Stimulated activated CD8-positive, alpha-beta memory T cell treated with anti-CD3 and anti-CD28 coated beads, Interleukin-12 subunit alpha, Interleukin-12 subunit beta, amount 100 ng/mL, for 1 hour (primary cell): Measurements from ENCODE around the gene GSTCD.
"Not testable (repeated sequence)": the region's sequence is repeated elsewhere in the genome, so short reads cannot be mapped to it uniquely, and the experiment has no call there.

ENCODE experiments used
- DNase-seq: peaks from one replicate; pipeline ENCODE4 v3.0.0-alpha.2; 2020; ENCODE audit warnings: low read depth

The GSTCD gene

DNA sequence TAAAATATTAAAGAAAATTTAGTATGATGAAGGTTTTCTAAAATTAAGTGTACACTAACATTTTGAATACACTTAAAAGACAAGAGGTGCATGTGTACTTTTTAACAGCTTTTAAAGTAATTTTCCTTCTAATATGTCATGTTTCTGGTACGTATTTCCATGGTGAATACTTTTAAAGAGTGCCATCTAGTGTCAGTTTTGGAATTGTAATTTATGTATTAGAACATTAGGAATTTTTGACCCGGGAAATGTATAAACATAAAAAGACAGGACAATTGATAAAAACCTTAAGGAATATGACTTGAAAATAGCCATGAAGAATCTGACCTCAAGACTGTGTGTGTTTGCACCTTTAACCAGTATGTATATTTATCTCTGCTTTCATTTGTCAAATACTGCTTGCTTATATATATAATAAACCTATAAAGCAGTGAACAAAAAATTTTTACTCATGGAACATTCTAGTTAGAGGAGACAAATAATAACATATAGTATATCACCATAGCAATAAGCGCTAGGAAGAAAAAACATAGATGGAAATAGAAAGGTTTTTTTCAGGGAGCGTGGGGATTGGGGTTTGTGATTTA, 7.2 kb downstream of the GSTCD start:
- DNase-seq, result no peak

DNA sequence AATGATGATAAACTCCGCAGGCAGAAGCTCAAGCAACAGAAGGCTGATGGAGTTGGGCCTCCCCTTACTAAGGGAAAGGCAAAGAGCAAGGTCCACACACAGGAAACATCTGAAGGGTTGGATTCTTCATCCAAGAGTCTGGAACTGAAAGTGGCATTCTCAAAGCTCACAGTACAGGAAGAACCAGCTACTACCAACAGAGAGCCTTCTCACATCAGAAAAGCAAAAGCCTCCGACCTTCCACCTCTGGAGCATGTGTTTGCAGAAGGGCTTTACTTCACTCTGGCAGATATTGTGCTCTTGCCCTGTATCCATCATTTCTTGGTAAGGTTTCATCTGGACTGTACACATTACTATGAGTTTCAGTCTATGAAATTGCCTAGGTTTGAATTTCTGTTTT, 10.6 kb downstream of the GSTCD start:
- DNase-seq, result no peak

DNA sequence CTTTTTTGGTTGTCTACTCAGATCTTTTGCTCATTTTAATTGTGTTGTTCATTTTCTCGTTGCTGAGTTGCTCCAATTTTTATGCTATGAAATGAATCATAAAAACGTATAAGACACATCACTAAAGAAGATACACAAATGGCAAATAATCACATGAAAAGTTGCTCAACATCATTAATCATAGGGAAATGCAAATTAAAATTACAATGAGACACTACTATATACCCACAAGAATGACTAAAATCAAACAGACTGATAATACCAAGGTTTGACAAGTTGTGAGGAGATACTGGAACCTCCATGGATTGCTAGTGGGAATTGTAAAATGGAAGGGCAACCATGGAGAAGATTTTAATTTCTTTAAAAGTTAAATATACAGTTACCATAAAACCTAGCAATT, 17.0 kb downstream of the GSTCD start:
- no peak for DNase-seq

DNA sequence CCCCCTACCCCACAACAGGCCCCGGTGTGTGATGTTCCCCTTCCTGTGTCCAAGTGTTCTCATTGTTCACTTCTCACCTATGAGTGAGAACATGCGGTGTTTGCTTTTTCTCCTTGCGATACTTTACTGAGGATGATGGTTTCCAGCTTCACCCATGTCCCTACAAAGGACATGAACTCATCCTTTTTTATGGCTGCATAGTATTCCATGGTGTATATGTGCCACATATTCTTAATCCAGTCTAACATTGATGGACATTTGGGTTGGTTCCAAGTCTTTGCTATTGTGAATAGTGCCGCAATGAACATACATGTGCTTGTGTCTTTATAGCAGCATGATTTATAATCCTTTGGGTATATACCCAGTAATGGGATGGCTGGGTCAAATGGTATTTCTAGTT, 21.3 kb downstream of the GSTCD start:
- not testable (repeated sequence) for DNase-seq

DNA sequence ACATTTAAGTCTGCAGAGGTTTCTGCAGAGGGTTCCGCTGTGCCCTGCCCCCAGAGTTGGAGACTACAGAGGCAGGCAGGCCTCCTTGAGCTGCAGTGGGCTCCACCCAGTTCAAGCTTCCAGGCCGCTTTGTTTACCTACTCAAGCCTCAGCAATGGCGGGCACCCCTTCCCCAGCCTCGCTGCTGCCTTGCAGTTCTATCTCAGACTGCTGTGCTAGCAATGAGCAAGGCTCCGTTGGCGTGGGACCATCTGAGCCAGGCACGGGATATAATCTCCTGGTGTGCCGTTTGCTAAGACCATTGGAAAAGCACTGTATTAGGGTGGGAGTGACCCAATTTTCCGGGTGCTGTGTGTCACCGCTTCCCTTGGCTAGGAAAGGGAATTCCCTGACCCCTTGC, 26.6 kb downstream of the GSTCD start:
- not testable (repeated sequence) for DNase-seq

DNA sequence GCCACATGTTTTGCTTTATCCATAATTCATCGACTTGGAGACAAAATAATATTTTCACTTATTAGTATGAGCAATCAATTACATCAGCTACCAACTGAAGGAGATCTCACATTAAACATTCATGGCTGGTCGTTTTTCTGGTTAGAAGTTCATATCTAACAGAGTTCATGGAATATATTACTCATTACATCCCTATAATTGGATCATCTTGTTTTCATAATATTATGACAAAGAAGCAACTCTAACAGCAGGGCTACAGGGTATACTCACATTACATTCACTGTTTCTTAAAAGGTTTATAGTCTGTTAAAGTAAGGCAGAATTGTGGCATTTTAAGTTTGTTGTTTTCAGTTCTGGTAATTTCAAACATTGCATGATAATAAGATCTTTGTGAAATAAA, 33.0 kb downstream of the GSTCD start:
- no peak for DNase-seq

DNA sequence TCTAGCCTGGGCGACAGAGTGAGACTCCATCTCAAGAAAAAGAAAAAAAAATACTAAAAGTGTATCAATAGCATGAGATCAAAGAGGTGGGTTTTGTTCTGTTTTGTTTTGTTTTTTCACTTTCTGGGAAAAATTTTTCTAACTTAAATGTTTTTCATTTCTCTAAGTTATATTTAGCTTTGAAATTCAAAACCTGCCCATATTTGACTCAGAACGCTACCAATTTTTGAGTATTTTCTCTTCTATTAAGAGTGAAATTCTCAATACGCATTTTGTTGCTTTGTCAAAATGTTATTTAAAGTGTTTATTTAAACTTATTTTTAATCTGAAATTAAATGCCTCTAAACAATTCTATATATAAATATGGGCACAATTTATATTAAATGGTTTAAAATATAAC, 39.6 kb downstream of the GSTCD start:
- DNase-seq, result no peak

DNA sequence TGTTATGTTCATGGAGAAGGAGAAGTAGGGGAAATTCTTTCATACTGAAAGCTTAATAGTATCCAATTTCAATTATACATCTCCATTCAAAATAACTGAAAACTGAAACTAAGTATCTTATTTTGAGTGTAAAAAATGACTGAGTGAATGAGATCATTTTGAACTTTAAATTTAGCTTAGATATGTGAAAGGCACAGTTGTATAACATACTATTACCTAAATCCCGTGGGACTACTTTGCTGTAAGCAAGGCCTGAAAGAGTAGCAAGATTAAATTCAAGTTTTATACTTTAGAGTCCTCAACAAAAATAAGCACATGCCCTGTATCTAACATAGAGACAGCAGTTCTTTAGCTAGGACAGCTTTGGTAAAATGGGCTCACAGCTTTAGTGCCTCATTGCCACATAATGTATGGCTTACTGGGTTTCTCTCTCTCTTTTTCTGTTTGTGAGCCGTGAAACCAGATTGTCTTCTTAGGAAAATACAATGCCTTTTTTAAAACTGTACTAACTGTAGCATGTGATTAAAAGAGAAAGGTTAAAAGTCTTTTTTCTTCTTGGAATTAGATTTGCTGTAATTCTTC, 43.2 kb downstream of the GSTCD start:
- DNase-seq, result no peak

DNA sequence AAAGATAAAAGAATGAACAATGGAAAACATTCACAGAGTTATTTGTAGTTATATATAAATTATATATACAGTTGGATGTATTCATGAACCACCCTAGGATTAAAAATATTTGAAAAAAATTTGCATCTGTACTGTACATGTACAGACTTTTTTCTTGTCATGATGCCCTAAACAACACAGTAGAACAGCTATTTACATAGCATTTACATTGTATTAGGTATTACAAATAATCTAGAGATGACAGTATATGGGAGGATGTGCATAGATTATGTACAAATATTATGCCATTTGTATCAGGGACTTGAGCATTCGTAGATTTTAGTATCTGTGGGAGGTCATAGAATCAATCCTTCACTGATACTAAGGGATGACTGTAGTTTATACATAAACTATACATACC, 44.8 kb downstream of the GSTCD start:
- DNase-seq, result no peak

DNA sequence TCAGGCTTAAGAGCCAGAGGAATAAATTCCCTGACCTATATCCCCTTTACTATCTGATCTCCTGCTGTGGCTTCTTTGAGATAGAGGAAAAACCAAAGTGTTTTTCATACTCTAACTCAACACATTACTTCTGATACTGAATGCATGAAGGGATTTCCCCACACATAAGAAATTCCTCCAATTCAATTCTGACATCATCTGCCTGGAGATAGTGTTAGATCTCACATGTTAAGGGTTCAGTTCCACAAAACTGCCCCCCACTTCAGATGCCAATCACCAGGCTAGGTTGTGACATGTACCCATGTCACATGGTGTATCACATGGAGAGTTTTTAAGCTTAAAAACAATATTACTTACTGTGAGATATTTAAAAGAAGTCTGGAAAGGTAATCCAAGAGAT, 46.8 kb downstream of the GSTCD start:
- DNase-seq, result no peak

DNA sequence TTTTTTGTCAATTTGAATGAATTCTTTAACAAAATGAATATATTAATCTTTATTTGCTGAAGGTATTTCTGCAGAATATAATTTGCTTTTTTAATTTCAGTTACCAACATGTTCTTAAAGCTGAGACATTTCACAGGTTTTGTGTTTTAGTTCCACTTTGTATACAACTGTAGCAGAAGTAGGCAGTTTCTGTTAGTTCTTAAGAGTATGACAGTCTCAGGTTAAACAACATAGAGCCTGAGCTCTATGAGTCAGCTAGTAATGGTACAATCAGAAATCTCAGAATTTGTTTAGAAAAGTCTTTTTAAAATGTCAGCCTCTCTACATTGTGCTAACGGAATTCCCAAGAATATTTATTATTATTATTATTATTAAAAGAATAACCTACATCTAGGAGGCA, 50.4 kb downstream of the GSTCD start:
- DNase-seq, result no peak

DNA sequence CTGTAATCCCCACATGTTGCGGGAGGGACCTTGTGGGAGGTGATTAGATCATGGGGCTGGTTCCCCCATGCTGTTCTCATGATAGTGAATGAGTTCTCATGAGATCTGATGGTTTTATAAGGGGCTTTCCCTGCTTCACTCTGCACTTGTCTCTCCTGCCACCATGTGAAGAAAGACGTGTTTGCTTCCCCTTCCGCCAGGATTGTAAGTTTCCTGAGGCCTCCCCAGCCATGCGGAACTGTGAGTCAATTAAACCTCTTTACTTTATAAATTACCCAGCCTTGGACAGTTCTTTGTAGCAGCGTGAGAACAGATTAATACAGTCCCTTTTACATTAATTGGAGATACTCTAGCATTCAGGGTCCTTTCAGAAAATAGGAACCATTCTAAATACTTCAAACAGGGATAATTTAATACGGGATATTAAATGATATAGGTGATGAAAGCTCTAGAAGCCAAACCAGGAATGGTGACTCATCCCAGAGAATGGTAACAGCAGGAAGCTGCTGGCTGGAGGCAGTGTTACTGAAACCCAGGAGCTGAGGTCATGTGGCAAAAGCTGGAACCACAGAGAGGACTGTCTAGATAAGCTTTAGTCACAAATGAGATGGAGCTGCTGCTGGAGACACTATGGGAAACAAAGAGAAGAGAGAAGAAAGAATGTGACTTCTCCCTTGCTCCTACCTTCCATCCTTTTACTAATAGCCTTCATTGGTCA, 57.3 kb downstream of the GSTCD start:
- no peak for DNase-seq

DNA sequence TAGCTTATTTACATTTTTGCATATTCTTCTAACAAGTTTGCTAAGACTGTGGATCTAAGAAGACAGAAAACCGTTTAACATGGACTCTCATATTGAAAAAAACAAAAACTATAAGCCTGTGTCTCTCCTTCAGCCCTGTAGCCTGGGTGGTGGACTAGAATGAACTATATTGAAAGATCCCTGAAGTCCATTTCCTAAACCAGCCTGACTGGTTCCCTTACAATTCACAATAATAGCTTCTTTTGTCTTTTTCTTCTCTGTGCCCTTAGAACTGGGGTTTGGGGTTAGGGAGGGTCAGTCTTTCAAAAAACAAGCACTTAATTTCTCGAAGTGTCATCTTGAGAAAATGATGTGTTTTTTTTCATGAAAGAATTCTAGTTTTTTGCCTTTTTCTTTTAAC, 59.0 kb downstream of the GSTCD start:
- no peak for DNase-seq

DNA sequence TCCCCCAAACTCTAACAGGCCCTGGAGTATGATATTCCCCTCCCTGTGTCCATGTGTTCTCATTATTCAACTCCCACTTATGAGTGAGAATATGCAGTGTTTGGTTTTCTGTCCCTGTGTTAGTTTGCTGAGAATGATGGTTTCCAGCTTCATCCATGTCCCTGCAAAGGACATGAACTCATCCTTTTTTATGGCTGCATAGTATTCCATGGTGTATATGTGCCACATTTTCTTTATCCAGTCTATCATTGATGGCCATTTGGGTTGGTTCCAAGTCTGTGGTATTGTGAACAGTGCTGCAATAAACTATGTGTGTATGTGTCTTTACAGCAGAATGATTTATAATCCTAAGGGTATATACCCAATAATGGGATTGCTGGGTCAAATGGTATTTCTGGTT, 61.9 kb downstream of the GSTCD start:
- not testable (repeated sequence) for DNase-seq

DNA sequence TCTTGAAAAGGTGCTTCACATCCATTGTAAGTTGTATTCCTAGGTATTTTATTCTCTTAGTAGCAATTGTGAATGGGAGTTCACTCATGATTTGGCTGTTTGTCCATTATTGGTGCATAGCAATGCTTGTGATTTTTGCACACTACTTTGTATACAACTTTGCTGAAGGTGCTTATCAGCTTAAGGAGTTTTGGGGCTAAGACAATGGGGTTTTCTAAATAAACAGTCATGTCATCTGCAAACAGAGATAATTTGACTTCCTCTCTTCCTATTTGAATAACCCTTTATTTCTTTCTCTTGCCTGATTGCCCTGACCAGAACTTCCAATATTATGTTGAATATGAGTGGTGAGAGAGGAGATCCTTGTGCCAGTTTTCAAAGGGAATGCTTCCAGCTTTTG, 63.5 kb downstream of the GSTCD start:
- not testable (repeated sequence) for DNase-seq

DNA sequence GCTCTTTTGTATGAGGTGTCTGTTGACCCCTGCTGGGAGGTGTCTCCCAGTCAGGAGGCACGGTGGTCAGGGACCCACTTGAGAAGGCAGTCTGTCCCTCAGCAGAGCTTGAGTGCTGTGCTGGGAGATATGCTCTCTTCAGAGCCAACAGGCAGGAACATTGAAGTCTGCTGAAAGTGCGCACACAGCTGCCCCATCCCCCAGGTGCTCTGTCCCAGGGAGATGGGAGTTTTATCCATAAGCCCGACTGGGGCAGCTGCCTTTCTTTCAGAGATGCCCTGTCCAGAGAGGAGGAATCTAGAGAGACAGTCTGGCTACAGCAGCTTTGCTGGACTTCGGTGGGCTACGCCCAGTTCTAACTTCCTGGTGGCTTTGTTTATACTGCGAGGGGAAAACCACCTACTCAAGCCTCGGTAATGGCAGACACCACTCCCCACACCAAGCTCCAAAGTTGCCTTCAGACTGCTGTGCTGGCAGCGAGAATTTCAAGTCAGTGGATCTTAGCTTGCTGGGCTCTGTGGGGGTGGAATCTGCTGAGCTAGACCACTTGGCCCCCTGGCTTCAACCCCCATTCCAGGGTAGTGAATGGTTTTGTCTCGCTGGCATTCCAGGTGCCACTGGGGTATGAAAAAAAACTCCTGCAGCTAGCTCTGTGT, 67.3 kb downstream of the GSTCD start:
- not testable (repeated sequence) for DNase-seq

DNA sequence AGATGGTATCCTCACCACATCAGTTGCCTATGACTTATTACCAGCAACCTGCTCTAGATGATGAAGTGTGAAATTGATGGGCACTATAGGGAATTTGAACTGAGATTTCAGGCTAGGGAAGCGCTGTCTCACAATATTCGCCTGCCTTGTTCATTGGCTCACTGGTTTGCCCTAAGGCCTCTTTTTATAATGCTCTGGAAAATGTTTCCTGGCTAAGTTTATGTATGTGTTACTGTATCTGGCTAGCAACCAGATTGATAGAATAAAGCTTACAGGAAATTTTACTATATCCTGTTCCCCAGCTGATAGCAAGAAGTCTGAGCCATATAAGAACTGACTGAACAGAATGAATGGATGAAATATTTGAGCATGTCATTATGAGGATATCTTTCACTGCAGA, 71.6 kb downstream of the GSTCD start:
- no peak for DNase-seq

DNA sequence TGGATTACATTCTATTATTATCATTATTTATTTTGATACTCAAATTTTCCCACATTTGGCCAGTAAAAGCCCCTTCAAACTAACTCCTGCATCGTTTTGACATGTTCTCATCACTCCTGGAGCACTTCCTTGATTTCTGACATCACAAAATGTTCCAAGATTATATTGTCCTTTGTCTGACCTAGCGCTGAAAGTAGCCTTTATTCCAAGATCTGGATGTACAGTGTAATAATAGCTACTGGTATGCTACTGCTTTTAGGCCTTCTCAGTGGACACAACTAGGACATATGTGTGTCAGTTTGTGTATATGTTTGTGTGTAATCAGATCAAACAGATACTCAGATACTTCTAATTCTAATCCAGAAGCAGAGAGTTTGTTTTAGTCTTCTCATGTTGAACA, 76.2 kb downstream of the GSTCD start:
- DNase-seq, result no peak

DNA sequence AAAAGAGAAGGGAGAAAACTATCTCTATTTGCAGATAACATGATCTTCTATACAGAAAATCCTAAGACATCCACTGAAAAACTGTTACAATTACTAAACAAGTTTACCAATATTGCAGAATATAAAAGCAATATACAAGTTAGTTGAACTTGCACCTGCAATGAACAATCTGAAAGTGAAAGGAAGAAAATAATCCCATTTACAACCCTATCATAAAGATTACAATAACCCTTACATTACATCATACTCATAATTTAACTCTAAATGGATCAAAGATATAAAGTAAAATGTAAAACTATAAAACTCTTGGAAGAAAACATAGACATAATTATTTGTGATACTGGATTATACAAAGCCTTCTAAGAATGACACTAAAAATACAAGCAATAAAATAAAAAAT, 77.2 kb downstream of the GSTCD start:
- no peak for DNase-seq

DNA sequence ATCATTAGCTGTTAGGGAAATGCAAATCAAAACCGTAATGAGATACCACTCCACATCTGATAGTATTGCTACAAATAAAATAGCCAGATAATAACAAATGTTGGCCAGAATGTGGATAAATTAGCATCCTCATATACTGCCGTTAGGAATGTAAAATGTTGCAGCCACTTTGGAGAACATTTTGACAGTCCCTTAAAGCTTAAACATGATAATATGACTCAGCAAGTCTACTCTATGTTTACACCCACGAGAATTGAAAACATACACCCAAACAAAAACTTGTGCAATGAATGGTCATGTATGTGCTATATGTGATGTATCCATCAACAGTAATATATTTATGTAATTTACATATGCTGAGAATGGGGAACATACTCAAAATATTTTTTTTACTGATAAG, 78.2 kb downstream of the GSTCD start:
- no peak for DNase-seq

DNA sequence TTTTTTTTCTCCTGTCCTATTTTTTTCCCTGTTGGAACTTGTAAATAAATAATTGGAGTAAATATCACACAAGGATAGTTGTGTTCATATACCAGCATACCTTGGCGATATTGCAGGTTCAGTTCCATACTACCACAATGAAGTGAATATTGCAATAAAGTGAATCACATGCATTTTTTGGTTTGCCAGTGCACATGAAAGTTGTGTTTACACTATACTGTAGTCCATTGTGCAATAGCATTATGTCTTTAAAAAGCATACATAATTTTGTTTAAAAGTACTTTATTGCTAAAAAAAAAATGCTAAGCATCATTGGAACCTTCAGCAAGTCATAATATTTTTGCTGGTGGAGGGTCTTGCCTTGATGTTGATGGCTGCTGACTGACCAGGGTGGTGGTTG, 88.6 kb downstream of the GSTCD start:
- no peak for DNase-seq

DNA sequence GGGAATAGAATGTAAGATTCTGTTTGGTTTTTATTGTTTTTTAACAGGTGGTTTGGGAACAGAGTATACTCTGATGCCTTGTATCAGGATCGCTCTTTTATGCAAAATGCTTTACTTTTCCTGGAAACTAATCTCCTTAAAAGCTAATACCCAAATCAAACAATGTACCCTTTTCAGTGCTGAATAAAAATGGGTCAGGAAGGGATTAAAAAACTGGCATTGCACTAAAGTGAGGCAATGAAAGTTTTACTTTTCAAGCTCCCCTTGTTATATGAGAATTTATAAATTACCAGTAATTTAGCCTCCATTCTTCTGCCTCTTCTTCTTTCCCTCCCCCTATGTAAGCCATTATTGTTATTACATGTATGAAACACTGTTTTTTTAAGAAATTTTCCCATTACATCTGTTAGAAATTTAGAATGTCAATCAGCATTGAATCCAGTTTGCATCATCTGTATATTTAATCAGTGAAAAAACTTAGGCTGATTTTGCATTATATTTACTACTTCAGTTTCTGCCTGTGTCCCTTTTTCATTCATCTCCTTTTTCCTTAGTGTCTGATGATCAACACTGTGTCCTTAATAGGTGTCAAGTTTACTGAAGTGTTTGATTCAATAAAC, 97.0 kb downstream of the GSTCD start:
- DNase-seq, result no peak

DNA sequence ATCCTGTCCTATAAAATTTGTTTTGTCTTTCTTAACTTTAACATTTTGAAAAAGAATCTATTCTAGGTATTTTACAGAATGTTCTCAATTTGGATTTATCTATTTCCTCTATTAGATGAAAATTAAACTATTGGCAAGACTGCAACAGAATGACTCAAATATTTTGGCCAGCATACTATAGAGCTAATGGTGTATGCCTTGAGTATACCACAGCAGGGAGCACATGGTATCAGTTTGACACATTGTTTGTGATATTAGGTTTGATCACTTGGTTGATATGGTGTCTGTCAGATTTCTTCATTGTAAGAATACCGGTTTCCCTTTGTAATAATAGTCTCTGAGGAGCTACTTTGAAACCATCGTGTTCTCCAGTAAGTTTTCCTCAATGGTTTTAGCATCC, 98.9 kb downstream of the GSTCD start:
- DNase-seq, result no peak
